Activated CD8-positive, alpha-beta memory T cell treated with anti-CD3 and anti-CD28 coated beads, Interleukin-2, amount 10 ng/mL, durations not matched to agents 7 days and 5 days (primary cell): ENCODE results near the gene METTL6. TPM values are rescaled to one million over a fixed set of nuclear protein-coding genes. Genes with fewer than 3 reads are reported as not detected.
"Not testable (repeated sequence)": the region's sequence is repeated elsewhere in the genome, so short reads cannot be mapped to it uniquely, and the experiment has no call there.

Experiments
- ATAC-seq: fragments of 150-1000 bp; cut with Tn5 transposase; one replicate; pipeline ENCODE4 v1.10.0; 2021; ENCODE audit warnings: moderate library complexity
- CTCF ChIA-PET: fragments of 350-600 bp; sonication (Branson Sonifier 250); formaldehyde crosslinking; loops from one replicate; lab custom pipeline; 2021; ENCODE audit warnings: antibody characterized with exemption; lab: Charles Lee
- DNase-seq: peaks from one replicate; pipeline ENCODE4 v3.0.0-alpha.2; 2020
- H3K27ac Mint-ChIP-seq: one replicate; pipeline ENCODE4 v1.8.0; 2021; ENCODE audit warnings: mild to moderate bottlenecking, mixed read lengths
- H3K27me3 Mint-ChIP-seq: one replicate; pipeline ENCODE4 v1.8.0; 2021; ENCODE audit warnings: mixed read lengths
- H3K36me3 Mint-ChIP-seq: one replicate; pipeline ENCODE4 v1.8.0; 2021; ENCODE audit warnings: mild to moderate bottlenecking, mixed read lengths
- H3K4me1 Mint-ChIP-seq: one replicate; pipeline ENCODE4 v1.8.0; 2021; ENCODE audit warnings: mixed read lengths
- H3K4me3 Mint-ChIP-seq: one replicate; pipeline ENCODE4 v1.8.0; 2021; ENCODE audit warnings: mild to moderate bottlenecking, moderate library complexity, mixed read lengths
- H3K9me3 Mint-ChIP-seq: one replicate; pipeline ENCODE4 v1.8.0; 2022; ENCODE audit warnings: low read depth, mixed read lengths
- total RNA-seq, 2 experiments: library from RNA; stranded (reverse); gene quantifications; one replicate each; pipeline ENCODE4 v1.2.3, GENCODE V29; 2021

The METTL6 gene
- 10 to 100 TPM; 17.2 to 18.3 TPM for total RNA-seq

DNA sequence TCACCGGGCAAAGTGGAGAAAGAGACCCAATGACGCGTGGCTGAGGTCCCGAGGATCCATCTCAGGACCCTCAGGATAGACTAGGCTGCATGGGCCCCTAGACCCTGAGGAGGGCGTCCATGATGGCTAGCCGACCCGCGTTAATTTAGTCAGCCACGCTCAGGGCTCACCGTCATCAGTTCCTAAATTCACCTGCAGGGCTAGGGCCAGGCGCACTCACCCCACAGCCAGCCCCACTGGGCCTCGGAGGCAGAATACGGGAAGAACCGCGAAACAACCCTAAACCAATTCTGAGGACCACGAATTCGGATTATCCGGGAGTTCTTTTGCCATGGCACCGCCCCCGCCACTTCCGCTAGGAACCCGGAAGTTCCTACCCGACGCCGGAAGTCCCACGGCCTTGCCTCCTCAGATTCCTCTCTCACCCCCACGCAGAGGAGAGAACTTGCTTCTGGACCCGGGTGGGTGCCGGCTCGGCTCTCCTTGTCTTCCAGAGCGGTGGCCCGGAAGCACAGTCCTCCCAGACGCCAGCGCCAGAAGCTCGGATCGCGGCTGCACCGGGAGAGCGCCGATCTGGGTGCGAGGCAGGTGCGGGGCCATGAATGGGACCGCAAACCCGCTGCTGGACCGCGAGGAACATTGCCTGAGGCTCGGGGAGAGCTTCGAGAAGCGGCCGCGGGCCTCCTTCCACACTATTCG lies at the start of gene METTL6, which contains the start of gene EAF1:
TSS of gene METTL6 (minus strand) at position 363 of the 699 bp plus-strand sequence. CDS start 1,033 bp downstream, outside the sequence.
TSS of gene EAF1 (plus strand) at position 417 of the 699 bp plus-strand sequence. CDS start at position 599, 182 bp downstream.
- Mint-ChIP-seq H3K4me3 (peak within 1 kb of the TSS; percentile 88), H3K9me3 (no peaks in the 10 kb centered on the region), H3K27ac (peak within 1 kb of the TSS; percentile 92), H3K4me1 (peaks cover 51% of the 10 kb centered on the region), H3K36me3 (peaks cover 46% of the 10 kb centered on the region), H3K27me3 (no peaks in the 10 kb centered on the region)
- DNase-seq (peak; percentile 90), ATAC-seq (peak; percentile 89)
- CTCF ChIA-PET, result interaction anchor here (1.1 kb wide), 1 partner anchor 22 kb away, joined by 3 read pairs; no protein-coding TSS in a partner anchor

- DNase-seq (no peak), ATAC-seq (no peak)
- no peak overlapping the region for H3K27ac Mint-ChIP-seq
- H3K9me3 Mint-ChIP-seq, result no peaks in the 10 kb centered on the region
- CTCF ChIA-PET, result no interaction called here
- no peaks in the 10 kb centered on the region for H3K36me3 Mint-ChIP-seq
- H3K4me1 Mint-ChIP-seq, result no peaks in the 10 kb centered on the region
- H3K27me3 Mint-ChIP-seq, result peaks cover 4% of the 10 kb centered on the region
- no peak overlapping the region for H3K4me3 Mint-ChIP-seq
Observed at GRCh38 chr3:15476378-15476777, 49.0 kb upstream of the METTL6 start.

- H3K4me3 Mint-ChIP-seq, result no peak overlapping the region
- no peak overlapping the region for H3K27ac Mint-ChIP-seq
- H3K36me3 Mint-ChIP-seq, result no peaks in the 10 kb centered on the region
- CTCF ChIA-PET, result no interaction called here
- peaks cover 6% of the 10 kb centered on the region for H3K27me3 Mint-ChIP-seq
- no peaks in the 10 kb centered on the region for H3K9me3 Mint-ChIP-seq
- DNase-seq, result no peak
- no peak for ATAC-seq
- H3K4me1 Mint-ChIP-seq, result no peaks in the 10 kb centered on the region
Observed at GRCh38 chr3:15475161-15475560, 47.8 kb upstream of the METTL6 start.

DNA sequence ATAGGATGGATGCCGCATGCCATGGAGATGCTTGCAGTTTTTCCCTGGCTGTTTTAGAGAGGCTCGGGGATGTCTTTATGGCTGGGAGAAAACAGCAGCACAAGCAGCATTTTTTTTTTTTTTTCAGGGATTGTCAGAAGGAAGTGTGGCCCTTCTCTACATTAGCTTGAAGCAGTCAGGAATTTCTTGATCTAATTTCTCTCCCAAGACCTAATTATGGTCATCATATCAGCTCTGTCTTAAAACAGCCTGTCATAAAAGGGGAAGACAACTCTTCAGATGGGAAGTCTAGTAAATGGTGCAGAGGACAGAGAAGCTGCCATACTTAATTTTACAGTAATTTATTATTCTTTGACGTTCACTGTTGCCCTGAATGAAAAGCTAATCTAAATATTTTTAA lies 44.5 kb upstream of the METTL6 start:
- Mint-ChIP-seq H3K4me3 (no peak overlapping the region), H3K36me3 (no peaks in the 10 kb centered on the region), H3K9me3 (no peaks in the 10 kb centered on the region), H3K27me3 (peaks cover 6% of the 10 kb centered on the region), H3K27ac (no peak overlapping the region), H3K4me1 (peaks cover 11% of the 10 kb centered on the region)
- DNase-seq, result no peak
- no peak for ATAC-seq
- CTCF ChIA-PET, result interaction anchor here (1.5 kb wide), 1 partner anchor 11 kb away, joined by 3 read pairs; no protein-coding TSS in a partner anchor

DNA sequence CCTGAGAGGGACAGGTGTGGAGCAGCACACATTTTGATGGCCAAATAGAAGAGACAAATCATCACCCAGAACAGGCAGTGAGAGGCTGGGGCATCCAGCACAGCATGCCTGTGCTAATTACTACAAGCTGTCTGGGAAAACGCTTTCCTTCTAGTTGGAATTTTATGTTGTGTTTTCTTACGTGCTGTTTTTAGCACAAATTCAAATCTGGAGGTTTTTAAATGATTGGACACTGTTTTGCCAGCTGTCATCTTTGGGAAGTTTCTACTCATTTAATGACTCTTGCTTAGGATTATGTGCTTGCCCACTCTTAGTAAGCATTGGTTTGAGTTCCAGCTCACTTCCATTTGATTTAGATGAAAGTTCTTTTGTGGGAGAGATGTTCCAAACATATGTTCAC lies 43.5 kb upstream of the METTL6 start:
- Mint-ChIP-seq H3K4me1 (peaks cover 12% of the 10 kb centered on the region), H3K27me3 (peaks cover 6% of the 10 kb centered on the region), H3K9me3 (no peaks in the 10 kb centered on the region), H3K4me3 (no peak overlapping the region), H3K36me3 (no peaks in the 10 kb centered on the region), H3K27ac (no peak overlapping the region)
- ATAC-seq, result no peak
- no peak for DNase-seq
- CTCF ChIA-PET, result interaction anchor here (1.5 kb wide), 1 partner anchor 10 kb away, joined by 3 read pairs; no protein-coding TSS in a partner anchor

DNA sequence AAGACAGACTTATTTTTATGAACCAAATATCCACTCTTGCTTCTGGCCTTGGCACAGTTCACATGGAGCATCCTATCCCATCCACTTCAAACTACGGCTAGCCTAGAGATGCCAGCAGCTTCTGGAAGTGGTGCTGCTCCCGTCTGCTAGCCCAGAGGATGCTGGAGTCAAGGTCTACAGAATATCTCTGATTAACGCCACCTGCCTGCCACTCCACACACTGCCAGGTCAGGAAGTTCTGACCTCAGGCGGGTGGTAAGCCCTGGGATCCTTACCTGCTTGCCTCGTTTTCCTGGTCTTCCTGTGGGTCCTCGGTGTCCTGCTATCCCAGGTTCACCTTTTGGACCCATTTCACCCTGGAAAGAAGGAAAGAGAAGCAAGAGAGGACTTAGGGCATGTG lies 42.9 kb upstream of the METTL6 start:
- ATAC-seq (no peak), DNase-seq (no peak)
- CTCF ChIA-PET, result interaction anchor here (1.5 kb wide), 1 partner anchor 9 kb away, joined by 3 read pairs; no protein-coding TSS in a partner anchor
- H3K9me3 Mint-ChIP-seq, result no peaks in the 10 kb centered on the region
- H3K27me3 Mint-ChIP-seq, result peaks cover 6% of the 10 kb centered on the region
- no peak overlapping the region for H3K4me3 Mint-ChIP-seq
- H3K4me1 Mint-ChIP-seq, result peaks cover 12% of the 10 kb centered on the region
- H3K27ac Mint-ChIP-seq, result no peak overlapping the region
- no peaks in the 10 kb centered on the region for H3K36me3 Mint-ChIP-seq

DNA sequence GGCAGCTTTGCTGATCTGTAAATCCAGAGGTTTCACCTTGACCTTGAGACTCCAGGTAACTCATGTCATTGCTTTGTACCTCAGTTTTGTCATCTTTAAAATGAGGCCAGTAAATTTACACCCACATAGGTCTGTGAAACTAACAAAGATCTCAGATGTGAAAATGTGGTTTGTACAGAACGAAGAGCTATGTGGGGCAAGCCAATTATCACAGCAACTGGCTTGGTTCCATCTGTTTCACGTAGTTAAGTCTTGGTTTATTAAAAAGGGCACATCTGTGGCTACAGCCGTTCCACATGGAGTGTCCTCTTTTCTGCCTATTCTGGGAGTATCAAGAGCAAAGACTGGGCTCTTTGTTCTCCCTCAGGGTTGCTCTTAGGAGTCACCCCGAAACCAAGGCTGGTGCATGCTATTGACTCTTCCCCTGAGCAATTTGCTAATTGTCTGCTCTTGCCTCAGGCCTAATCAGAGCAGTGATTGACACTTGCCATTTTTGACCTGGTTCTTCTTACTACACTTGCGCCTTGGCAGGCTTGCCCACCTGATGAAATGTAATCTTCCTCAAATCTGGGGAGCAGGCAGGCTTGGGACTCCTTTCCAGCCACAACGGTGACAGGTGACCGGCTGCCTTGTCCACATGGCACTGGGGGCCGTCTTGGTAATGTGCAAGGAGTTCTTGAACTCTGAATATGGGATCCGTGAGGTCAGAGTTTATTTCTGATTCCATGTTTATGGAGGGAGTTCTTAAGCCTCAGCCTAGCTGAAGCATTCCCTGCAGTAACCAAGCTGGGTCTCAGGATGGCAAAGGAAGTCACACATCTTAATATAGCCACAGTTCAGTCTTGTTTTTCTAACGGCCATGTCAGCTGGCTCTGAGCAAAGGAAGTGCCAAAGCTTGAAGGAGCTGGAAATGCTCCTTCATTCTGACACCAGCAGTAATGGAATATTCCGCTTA lies 40.2 kb upstream of the METTL6 start:
- no peak for ATAC-seq
- no peak for DNase-seq
- peaks cover 6% of the 10 kb centered on the region for H3K27me3 Mint-ChIP-seq

GRCh38 chr3:15465876-15466585 lies 38.7 kb upstream of the METTL6 start:
- Mint-ChIP-seq H3K27me3 (no peaks in the 10 kb centered on the region), H3K4me1 (peaks cover 27% of the 10 kb centered on the region), H3K27ac (no peak overlapping the region), H3K9me3 (no peaks in the 10 kb centered on the region), H3K36me3 (peaks cover 2% of the 10 kb centered on the region), H3K4me3 (no peak overlapping the region)
- CTCF ChIA-PET, result interaction anchor here (0.8 to 2.2 kb wide), 5 partner anchors 9 to 896 kb away, joined by 3 to 6 read pairs (median 3); no protein-coding TSS in a partner anchor
- DNase-seq (no peak), ATAC-seq (no peak)

More for the DNA sequence above, 40.2 kb upstream of the METTL6 start:
- Mint-ChIP-seq H3K9me3 (no peaks in the 10 kb centered on the region), H3K27ac (no peak overlapping the region), H3K36me3 (peaks cover 2% of the 10 kb centered on the region), H3K4me3 (no peak overlapping the region), H3K4me1 (peaks cover 17% of the 10 kb centered on the region)
- CTCF ChIA-PET, result interaction anchor here (1.2 to 2.2 kb wide), 2 partner anchors 20 to 200 kb away, joined by 3 to 5 read pairs; no protein-coding TSS in a partner anchor

DNA sequence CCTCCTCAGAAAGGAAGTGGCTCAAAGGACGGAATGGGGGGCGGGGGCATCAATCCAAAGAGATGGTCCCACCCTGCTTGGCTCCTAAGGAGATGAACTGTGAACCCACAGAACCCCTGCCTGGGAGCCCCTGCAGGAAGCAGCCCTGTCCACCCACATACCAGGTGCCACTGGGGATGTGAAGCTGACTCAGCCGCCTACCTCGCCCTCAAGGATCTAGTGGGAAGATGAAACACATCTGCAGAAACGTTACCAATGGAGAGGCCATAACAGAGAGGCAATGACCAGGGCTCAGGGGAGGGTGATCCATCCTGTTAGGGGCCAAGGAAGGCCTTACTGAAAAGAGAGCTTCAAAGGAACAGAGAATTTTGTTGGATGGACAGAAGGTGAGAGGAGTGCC lies 35.1 kb upstream of the METTL6 start:
- Mint-ChIP-seq H3K4me3 (no peak overlapping the region), H3K9me3 (no peaks in the 10 kb centered on the region), H3K36me3 (peaks cover 4% of the 10 kb centered on the region), H3K4me1 (peaks cover 35% of the 10 kb centered on the region), H3K27ac (no peak overlapping the region), H3K27me3 (no peaks in the 10 kb centered on the region)
- CTCF ChIA-PET, result no interaction called here
- DNase-seq (no peak), ATAC-seq (no peak)

DNA sequence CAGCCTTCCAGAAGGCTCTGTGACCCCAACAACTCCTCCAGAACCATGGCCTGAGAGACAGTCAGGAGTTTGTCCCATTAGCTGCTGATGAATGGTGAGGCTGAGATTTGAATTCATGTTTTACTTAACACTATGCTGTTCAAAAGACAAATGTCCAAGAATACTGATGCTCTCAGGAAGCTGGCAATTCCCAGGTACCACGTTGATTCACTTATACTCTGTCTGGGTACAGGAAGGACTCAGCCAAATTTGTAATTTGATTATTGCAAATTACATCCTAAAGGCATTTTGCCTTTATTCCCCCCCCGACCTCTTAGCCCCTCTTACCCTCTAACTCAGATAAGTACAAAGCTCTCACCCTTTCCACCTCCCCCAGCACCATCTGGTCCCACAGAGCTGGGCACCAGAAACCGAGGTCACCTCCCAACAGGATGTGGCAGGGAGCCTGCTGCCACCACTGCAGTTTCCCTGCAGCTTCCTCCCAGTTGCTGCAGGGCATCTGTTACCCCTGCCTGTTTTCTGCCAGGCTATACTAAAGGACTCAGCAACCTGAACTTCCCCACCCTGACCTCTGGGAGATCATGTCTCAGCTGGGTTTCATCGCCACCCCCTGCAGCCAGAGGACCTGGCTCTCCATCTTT lies 33.7 kb upstream of the METTL6 start:
- Mint-ChIP-seq H3K27me3 (no peaks in the 10 kb centered on the region), H3K4me3 (peak overlapping the region; percentile 21), H3K27ac (peak overlapping the region; percentile 38), H3K9me3 (no peaks in the 10 kb centered on the region), H3K36me3 (peaks cover 4% of the 10 kb centered on the region), H3K4me1 (peaks cover 29% of the 10 kb centered on the region)
- peak; percentile 70 for DNase-seq
- CTCF ChIA-PET, result interaction anchor here (0.8 to 1.6 kb wide), 3 partner anchors 10 to 96 kb away, joined by 3 to 5 read pairs (median 3); no protein-coding TSS in a partner anchor
- ATAC-seq, result peak; percentile 64

GRCh38 chr3:15458212-15458780 lies 31.0 kb upstream of the METTL6 start:
- CTCF ChIA-PET, result no interaction called here
- peaks cover 29% of the 10 kb centered on the region for H3K4me1 Mint-ChIP-seq
- DNase-seq (no peak), ATAC-seq (no peak)
- H3K4me3 Mint-ChIP-seq, result no peak overlapping the region
- no peaks in the 10 kb centered on the region for H3K9me3 Mint-ChIP-seq
- H3K36me3 Mint-ChIP-seq, result peaks cover 3% of the 10 kb centered on the region
- no peak overlapping the region for H3K27ac Mint-ChIP-seq
- no peaks in the 10 kb centered on the region for H3K27me3 Mint-ChIP-seq

DNA sequence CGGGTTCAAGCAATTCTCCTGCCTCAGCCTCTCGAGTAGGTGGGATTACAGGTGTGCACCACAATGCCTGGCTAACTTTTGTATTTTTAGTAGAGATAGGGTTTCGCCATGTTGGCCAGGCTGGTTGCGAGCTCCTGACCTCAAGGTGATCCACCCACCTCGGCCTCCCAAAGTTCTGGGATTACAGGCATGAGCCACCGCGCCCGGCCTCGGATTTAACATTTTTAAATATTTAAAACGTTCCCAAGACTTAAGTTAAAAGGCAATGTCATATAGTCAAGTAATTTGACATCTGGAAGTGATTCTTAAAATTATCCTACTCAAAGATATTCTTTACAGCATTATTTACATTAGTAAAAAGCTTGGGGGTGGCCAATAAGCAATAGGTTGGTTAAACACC lies 29.6 kb upstream of the METTL6 start:
- H3K4me3 Mint-ChIP-seq, H3K9me3 Mint-ChIP-seq, H3K36me3 Mint-ChIP-seq, DNase-seq, H3K27ac Mint-ChIP-seq, H3K27me3 Mint-ChIP-seq, ATAC-seq: not testable (repeated sequence)
- CTCF ChIA-PET, result interaction anchor here (1.4 kb wide), 1 partner anchor 9 kb away, joined by 3 read pairs; no protein-coding TSS in a partner anchor
- peaks cover 21% of the 10 kb centered on the region for H3K4me1 Mint-ChIP-seq
